Suprapubic skin (tissue), 3 donors: ENCODE data around the gene UTP25.

Experiments
- CTCF ChIP-seq, 2 donors: fragments of 200-600 bp in 1 of 2; fragments of 450-650 bp in 1 of 2; sonication (generic) in 1 of 2; IDR thresholded peaks; one replicate each; pipeline ENCODE4 v1.5.1; 2016 to 2019; ENCODE audit warnings: antibody characterized with exemption in 2 of 2, mild to moderate bottlenecking in 1 of 2, moderate library complexity in 1 of 2
- POLR2A ChIP-seq, 2 donors: fragments of 450-650 bp; IDR thresholded peaks; one replicate each; pipeline ENCODE4 v1.6.1; 2017; ENCODE audit warnings: antibody characterized with exemption in 2 of 2, mild to moderate bottlenecking in 2 of 2, moderate library complexity in 2 of 2

- TF ChIP-seq CTCF (IDR thresholded peaks at IDR 0.05) = no peak
- TF ChIP-seq POLR2A (IDR thresholded peaks at IDR 0.05) = no peak
These were observed 36.2 kb downstream of the UTP25 start for GRCh38 chr1:209863766-209864485.
